Activated T-helper 1 cell treated with Interleukin-2 at 50 U/mL for 16 hours (primary cell): ENCODE results near the gene ARHGAP5.
"Not testable (repeated sequence)": the region's sequence is repeated elsewhere in the genome, so short reads cannot be mapped to it uniquely, and the experiment has no call there.

Experiments used
- DNase-seq: peaks from one replicate; pipeline ENCODE4 v3.0.0-alpha.2; 2020; ENCODE audit warnings: low read depth

Gene ARHGAP5

GRCh38 chr14:32121536-32121935, 44.4 kb downstream of the ARHGAP5 start:
- DNase-seq: no peak

DNA sequence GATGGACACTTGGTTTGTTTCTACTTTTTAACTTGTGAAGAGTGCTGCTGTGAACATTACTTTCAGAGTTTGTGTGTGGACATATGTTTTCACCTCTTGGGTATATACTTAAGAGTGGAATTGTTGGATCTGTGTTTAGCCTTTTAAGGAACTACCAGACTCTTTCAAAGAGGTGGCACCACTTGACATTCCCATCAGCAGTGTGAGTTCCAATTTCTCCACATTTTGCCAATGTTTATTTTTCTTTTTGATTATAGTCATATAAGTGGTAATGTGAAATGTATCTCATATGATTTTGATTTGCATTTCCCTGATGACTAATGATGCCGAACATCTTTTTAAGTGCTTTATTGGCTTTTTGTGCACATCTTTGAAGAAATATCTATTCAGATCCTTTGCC, 44.8 kb downstream of the ARHGAP5 start:
- no peak for DNase-seq

- not testable (repeated sequence) for DNase-seq
Observed at GRCh38 chr14:32126899-32127730, 50.0 kb downstream of the ARHGAP5 start.

- not testable (repeated sequence) for DNase-seq
Observed at GRCh38 chr14:32127731-32128654, 50.9 kb downstream of the ARHGAP5 start.

GRCh38 chr14:32128703-32129102, 51.6 kb downstream of the ARHGAP5 start:
- DNase-seq: no peak

- no peak for DNase-seq
Observed at GRCh38 chr14:32129124-32129523, 52.0 kb downstream of the ARHGAP5 start.

DNA sequence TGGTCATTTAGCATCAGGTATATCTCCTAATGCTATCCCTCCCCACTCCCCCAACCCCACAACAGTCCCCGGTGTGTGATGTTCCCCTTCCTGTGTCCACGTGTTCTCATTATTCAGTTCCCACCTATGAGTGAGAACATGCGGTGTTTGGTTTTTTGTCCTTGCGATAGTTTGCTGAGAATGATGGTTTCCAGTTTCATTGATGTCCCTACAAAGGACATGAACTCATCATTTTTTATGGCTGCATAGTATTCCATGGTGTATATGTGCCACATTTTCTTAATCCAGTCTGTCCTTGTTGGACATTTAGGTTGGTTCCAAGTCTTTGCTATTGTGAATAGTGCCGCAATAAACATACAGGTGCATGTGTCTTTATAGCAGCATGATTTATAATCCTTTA, 54.6 kb downstream of the ARHGAP5 start:
- not testable (repeated sequence) for DNase-seq

DNA sequence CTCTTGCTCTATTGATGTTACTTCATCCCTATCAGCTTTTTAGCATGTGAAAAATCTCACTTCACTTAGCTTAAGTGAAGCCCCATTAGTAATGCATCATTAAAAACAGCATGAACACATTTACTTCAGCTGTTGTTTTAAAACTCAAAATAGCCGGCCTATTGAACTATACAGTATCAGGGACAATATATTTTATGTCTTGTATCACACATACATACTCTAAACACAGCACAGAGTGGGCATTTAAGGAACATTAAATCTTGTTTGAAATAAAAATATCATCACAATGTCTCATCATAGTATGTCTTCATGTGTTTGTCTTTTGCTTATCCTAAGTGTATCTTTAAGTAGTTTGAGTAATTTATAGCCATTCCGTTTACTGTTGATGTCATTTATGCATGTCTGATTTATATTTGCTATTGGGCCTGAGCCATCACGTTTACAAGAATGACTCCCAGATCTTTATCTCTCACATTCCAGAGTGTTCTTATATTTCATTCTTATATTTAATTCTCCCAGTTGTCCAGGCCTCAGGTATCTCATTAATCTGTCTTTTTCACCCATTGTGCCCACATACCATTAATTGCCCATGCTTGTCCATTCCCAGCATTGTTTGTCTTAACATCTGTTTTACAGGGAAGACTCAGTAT, 57.5 kb downstream of the ARHGAP5 start:
- DNase-seq: no peak

DNA sequence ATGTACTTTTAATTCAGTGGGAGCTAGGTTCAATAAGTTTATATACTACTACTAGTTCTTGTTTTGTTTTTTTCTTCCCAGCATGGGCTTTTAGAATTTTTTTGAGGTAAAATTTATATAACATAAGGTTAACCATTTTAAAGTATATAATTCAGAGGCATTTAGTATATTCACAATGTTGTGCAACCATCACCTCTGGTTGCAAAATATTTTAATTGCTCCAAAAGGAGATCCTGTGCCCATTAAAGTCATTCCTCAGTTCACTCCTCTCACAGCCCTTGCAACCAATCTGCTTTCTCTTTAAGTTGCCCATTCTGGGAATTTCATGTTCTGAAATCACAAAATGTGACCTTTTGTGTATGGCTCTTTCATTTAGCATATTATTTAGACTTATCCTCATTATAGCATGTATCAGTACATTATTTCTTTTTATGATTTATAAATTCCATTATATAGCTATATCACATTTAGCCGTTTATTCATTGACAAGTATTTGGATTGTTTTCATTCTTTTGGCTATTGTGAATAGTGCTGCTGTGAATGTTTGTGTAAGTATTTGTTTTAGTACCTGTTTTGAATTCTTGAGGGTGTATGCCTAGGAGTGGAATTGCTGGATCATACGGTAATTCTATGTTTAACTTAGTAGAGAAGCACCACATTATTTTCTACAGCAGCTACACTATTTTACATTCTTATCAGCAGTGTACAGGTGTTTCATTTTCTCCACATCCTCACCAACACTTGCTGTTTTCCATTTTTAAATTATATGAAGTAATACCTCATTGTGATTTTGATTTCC, 59.1 kb downstream of the ARHGAP5 start:
- no peak for DNase-seq

DNA sequence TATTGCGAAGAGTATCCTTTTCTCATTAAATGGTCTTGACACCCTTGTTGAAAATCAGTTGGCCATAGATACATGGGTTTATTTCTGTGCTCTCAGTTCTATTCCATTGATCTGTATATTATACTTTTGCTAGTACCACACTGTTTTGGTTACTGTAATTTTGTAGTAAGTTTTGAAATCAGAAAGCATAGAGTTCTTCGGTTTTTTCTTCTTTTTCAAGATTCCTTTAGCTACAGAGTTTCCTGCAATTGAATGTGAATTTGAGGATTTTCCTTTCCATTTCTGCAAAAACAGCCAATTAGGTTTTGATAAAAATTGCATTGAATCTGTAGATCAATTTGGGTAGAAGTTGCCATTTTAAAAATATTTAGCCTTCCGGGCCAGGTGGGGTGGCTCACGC, 60.2 kb downstream of the ARHGAP5 start:
- DNase-seq: no peak

DNA sequence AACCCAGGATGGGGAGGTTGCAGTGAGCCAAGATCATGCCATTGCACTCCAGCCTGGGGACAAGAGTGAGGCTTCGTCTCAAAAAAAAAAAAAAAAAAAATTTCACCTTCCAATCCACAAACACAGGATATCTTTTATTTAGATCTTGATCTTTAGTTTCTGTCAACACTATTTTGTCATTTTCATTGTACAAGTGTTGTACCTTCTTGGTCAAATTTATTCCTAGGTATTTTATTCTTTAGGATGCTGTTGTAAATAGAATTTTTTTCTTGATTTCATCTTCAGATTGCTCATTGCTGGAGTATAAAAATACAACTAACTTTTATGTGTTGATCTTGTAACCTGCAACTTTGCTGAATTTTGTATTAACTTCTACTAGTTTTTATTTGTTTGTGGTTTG, 60.8 kb downstream of the ARHGAP5 start:
- DNase-seq: no peak

GRCh38 chr14:32142341-32142740, 65.2 kb downstream of the ARHGAP5 start:
- DNase-seq: no peak

DNA sequence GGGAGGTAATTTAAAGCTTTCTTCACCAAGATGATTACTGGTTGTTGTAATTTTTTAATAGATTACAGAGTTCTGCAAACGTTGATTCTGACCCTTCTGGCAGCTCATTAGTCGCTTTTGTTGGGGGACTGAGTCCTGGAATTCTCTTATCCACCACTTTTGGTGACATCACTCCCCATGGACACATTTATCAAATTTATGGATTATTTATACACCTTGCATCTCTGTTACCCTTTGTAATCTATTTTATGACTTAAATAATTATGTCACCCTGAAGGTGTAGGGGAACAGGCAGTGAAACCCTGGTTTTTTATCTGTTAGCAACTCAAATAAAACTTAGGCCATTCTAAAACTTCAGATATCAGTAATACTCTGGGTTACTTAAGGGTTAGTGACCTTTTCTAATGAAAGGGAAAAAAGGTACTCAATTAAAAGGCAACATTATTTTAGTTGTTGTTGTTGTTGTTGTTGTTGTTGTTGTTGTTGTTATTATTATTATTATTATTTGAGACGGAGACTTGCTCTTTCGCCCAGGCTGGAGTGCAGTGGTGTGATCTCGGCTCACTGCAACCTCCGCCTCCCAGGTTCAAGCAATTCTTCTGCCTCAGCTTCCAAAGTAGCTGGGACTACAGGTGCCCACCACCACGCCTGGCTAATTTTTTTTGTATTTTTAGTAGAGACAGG, 65.8 kb downstream of the ARHGAP5 start:
- DNase-seq: no peak

DNA sequence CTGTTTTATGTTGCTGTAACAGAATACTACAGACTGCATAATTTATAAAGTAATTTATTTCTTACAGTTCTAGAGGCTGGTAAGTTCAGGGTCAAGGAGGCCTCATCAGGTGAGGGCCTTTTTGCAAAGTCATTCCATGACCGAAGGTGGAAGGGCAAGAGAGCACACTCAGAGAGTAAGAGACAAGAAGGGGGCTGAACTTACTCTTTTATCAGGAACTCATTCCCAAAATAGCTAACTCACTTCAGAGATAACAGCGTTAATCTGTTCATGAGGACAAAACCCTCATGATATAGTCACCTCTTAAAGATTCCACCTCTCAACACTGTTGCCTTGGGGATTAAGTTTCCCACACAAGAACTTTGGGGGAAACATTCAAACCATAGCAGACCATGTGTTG, 73.3 kb downstream of the ARHGAP5 start:
- DNase-seq: no peak

DNA sequence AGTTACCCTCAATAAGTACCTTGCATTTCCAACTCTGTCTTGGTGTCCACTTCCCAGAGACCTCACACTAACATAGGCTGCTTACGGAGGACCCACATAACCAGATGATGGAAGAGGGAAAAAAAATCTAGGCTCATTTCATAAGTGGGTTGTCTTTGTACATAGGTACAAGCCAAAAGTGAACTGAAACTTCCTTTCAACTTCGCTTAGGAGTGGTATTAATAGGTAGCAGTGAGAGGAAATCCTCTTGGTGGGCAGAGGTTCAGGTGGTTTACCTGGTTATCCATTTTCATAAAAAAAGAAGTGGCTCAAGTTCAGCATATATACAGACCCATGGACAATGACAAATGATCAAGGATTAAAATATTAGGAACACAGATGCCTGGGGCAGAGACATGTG, 88.9 kb downstream of the ARHGAP5 start:
- no peak for DNase-seq

DNA sequence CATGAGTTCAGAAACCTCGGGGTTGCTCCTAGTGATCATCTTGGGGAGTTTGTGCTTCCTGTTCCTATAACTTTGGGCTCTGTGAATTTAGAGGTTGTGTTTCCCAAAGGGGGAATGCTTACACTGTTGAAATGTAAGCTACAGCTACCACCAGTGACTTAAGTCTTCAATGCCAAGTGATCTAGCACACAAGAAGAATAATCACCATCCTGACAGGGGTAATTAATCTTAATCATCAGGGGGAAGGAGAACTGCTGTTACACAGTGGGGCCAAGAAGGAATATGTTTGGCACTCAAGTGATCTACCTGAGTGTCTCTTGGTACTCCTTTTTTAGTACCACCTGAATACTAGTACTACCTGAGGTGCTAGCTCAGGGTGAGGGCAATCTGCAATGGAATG, 89.8 kb downstream of the ARHGAP5 start:
- DNase-seq: no peak

GRCh38 chr14:32167907-32168306, 90.8 kb downstream of the ARHGAP5 start:
- no peak for DNase-seq

- no peak for DNase-seq
Observed at GRCh38 chr14:32169191-32169590, 92.1 kb downstream of the ARHGAP5 start.

DNA sequence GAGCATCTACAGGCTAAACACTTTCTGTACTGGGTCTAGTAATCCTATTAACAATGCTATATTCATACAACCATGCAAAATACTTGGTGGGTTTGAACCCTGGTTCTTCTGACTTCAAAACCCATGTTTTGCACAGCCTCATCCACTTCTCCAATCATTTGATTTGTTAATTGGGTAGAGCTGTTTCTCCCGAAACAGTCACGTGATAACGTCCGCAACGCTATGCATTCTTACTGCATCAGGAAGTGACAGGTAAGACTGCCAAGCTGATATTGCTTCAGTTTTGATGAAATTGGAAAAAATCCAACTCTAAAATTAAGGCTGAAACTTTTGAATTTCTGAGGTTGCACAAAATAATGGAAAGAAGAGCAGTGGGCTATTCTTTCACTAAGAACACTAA, 94.4 kb downstream of the ARHGAP5 start:
- DNase-seq: no peak

DNA sequence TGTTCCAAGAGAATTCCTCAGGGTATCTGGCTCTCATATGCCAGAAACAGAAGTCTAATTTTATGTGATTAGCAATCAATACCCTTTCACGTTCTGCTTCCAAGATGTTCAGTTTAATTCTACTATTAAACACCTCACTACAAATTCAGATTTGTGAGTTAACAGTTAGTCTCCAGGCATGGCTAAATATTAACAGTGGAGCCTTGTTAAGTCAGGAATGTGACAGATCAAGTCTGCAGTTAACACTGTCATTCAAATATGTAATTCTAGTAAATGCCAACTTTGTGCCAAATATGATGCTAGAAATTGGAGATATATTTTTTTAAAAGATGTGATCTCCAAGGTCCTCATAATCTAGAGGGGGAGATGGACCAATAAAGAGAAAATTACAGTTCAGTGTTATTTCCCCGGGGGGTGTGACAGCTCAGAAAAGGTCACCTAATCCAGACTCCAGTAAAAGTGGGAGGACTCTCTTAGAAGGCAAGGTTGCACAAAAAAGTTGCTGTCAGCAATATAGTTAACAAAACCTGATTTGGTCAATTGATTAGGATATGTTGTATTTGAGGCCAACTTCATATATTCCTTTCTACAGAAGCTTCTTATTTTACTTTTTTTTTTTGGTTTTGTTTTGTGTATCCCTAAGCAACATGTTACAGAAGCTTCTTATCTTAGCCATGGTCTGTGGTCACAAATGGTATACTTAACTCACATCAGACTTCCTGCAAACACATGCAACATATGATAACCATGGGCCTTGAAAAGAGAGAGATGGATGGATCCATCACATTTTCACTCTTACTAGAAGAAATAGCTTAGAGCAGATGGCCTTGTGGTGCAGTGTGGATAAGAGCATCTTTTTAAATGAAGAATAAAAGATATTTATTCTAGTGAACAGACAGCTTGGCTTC, 106.3 kb downstream of the ARHGAP5 start:
- no peak for DNase-seq
